Measurements from ENCODE around the gene ITGAD. TPM values are rescaled to one million over a fixed set of nuclear protein-coding genes. Genes with fewer than 3 reads are reported as not detected.

Gene ITGAD
- total and polyA plus RNA-seq, 2 of the 8 experiments (the other 6 are each of a cell fraction or from before 2014, with no cell fraction given) = 0.06 TPM; not detected in 1

DNA sequence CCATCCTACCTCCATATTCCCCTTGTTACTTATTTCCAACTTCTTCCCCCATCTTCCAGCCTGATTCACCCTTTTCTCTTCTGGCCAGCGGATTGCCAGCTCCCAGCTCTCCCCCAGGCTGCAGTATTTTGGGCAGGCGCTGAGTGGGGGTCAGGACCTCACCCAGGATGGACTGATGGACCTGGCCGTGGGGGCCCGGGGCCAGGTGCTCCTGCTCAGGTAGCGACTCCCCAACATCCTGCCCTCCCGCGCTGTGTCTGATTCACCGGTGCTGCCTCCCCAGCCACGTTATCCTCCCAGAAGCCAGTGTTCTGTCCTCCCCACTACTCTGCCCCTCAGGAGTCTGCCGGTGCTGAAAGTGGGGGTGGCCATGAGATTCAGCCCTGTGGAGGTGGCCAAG, 19.6 kb downstream of the ITGAD start:
- Histone ChIP-seq H3K79me1 (ENCODE audit: low read depth, low read length) (no peaks in the 10 kb centered on the region), H3K79me2 (ENCODE audit: control insufficient read depth in 1 of 2, insufficient read depth in 2 of 2, low read length in 2 of 2) (no peaks in the 10 kb centered on the region), H2BK120ac (replicated peaks; ENCODE audit: low read depth, low read length) (no peak overlapping the region), H4K20me1 (replicated peaks in 1 of 2; ENCODE audit: control insufficient read depth in 1 of 2, insufficient read depth in 2 of 2, low read length in 2 of 2) (no peaks in the 10 kb centered on the region), H3K4me3 (ENCODE audit: extremely low read depth in 1 of 4, insufficient read depth in 2 of 4, low read depth in 3 of 4, low read length in 4 of 4) (no peak overlapping the region), H3K9me3 (ENCODE audit: insufficient read depth in 2 of 2, low read depth in 1 of 2, low read length in 1 of 2) (no peaks in the 10 kb centered on the region), H3K9ac (replicated peaks in 1 of 4; ENCODE audit: extremely low read depth in 1 of 4, low read depth in 3 of 4, low read length in 3 of 4) (no peak overlapping the region), H3K4ac (replicated peaks; ENCODE audit: insufficient read length, low read depth, low read length) (no peak overlapping the region), H2BK5ac (ENCODE audit: low read depth, low read length) (no peak overlapping the region), H3K14ac (ENCODE audit: insufficient read length) (no peak overlapping the region), H3K18ac (ENCODE audit: extremely low read depth, low read length) (no peak overlapping the region), H3K56ac (replicated peaks; ENCODE audit: insufficient read length, low read depth, low read length) (no peak overlapping the region), H2BK15ac (ENCODE audit: low read length) (no peak overlapping the region), H4K91ac (replicated peaks; ENCODE audit: insufficient read length, low read length) (no peak overlapping the region), H4K5ac (ENCODE audit: insufficient read length, low read depth, low read length) (no peak overlapping the region), H2AK5ac (ENCODE audit: low read depth, low read length) (no peak overlapping the region), H3K23me2 (ENCODE audit: low read depth, low read length) (peaks cover 2% of the 10 kb centered on the region; the same call in 1 of the 2 replicates), H4K8ac (ENCODE audit: extremely low read depth, insufficient read depth, low read length) (no peak overlapping the region; the same call in 1 of the 2 replicates), H3K36me3 (ENCODE audit: control insufficient read depth in 2 of 4, insufficient read depth in 4 of 4, low read length in 3 of 4) (no peaks in the 10 kb centered on the region), H2BK12ac (ENCODE audit: low read depth, low read length) (no peak overlapping the region), H3K4me1 (replicated peaks in 1 of 4; ENCODE audit: control insufficient read depth in 3 of 4, insufficient read depth in 4 of 4, low read length in 3 of 4) (no peaks in the 10 kb centered on the region), H2AFZ (ENCODE audit: low read length) (no peak overlapping the region), H3K23ac (ENCODE audit: insufficient read length) (no peak overlapping the region), H3K4me2 (ENCODE audit: insufficient read depth in 1 of 2, low read depth in 2 of 2, low read length in 2 of 2) (no peak overlapping the region), H3K27me3 (replicated peaks in 1 of 4; ENCODE audit: control insufficient read depth in 3 of 4, extremely low read depth in 1 of 4, insufficient read depth in 3 of 4, low read length in 3 of 4) (no peaks in the 10 kb centered on the region; a peak in 1 of 7 replicates), H3K27ac (ENCODE audit: low read depth, low read length) (no peak overlapping the region), H2BK20ac (ENCODE audit: low read length) (no peak overlapping the region)
- FAIRE-seq (no peak), DNase-seq (ENCODE audit: low read depth in 1 of 2, low spot score in 2 of 2) (no peak)
- POLR2A ChIA-PET (ENCODE audit: partially characterized antibody) = no interaction called here
- TF ChIP-seq HDAC6 (IDR thresholded peaks at IDR 0.05; ENCODE audit: low read depth, low read length) = no peak
- no peak for TF ChIP-seq CHD1 (IDR thresholded peaks at IDR 0.05; ENCODE audit: low read depth, low read length)
- CTCF ChIA-PET (ENCODE audit: partially characterized antibody) = no interaction called here
- WGBS, 2 experiments (ENCODE audit: extremely low coverage in 1 of 2, insufficient coverage in 1 of 2, insufficient read length in 1 of 2, insufficient replicate concordance in 2 of 2, low coverage in 1 of 2, low lambda C conversion rate in 2 of 2, missing lambda C conversion rate in 1 of 2) = 88% methylated on average over 3 of the region's 10 CpGs; no CpG with 5 or more reads in 1 of the 2 experiments

Measured in H1 (cell line).